Measurements from ENCODE around the gene RYR3. TPM values are rescaled to one million over a fixed set of nuclear protein-coding genes. Genes with fewer than 3 reads are reported as not detected.

RYR3 gene
- total RNA-seq, 1 experiment from 2014 or later, result 0.66 TPM

DNA sequence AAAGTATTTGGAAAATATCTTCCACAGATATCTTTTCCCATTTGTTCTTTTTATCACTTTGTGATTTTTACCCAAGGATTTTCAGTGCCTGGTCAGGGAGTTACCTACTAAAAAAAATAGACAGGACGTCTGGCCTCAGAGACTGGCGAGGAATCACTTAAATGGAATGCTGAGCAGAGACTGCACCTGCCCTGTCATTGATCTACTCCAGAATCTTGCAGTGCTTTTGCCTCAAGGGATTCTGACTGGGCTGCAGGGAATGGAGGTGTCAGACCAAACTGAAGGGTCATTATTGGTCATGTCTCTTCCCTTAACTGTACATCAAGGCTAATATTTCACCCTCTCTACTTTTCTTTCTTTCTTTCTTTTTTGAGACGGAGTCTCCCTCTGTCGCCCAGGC lies 12.1 kb upstream of the RYR3 start:
- Mint-ChIP-seq H3K4me1 (ENCODE audit: low read depth, unreplicated experiment) (no peaks in the 10 kb centered on the region), H3K36me3 (ENCODE audit: insufficient read depth, unreplicated experiment) (no peaks in the 10 kb centered on the region), H3K9me3 (ENCODE audit: unreplicated experiment) (peaks cover 12% of the 10 kb centered on the region), H3K27ac (ENCODE audit: unreplicated experiment) (no peak overlapping the region), H3K27me3 (ENCODE audit: insufficient read depth, unreplicated experiment) (peaks cover under 1% of the 10 kb centered on the region), H3K4me3 (ENCODE audit: unreplicated experiment) (no peak overlapping the region)
- H3K9me3 ChIP-seq, result no peaks in the 10 kb centered on the region
- H3K27me3 ChIP-seq (replicated peaks; ENCODE audit: control insufficient read depth, insufficient read depth, low read length), result no peaks in the 10 kb centered on the region
- no peaks in the 10 kb centered on the region for H3K4me1 ChIP-seq
- CTCF ChIA-PET, result no interaction called here
- TF ChIP-seq, protein P1, sequence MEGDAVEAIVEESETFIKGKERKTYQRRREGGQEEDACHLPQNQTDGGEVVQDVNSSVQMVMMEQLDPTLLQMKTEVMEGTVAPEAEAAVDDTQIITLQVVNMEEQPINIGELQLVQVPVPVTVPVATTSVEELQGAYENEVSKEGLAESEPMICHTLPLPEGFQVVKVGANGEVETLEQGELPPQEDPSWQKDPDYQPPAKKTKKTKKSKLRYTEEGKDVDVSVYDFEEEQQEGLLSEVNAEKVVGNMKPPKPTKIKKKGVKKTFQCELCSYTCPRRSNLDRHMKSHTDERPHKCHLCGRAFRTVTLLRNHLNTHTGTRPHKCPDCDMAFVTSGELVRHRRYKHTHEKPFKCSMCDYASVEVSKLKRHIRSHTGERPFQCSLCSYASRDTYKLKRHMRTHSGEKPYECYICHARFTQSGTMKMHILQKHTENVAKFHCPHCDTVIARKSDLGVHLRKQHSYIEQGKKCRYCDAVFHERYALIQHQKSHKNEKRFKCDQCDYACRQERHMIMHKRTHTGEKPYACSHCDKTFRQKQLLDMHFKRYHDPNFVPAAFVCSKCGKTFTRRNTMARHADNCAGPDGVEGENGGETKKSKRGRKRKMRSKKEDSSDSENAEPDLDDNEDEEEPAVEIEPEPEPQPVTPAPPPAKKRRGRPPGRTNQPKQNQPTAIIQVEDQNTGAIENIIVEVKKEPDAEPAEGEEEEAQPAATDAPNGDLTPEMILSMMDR (IDR thresholded peaks at IDR 0.05; ENCODE audit: insufficient read depth in 1 of 2, low read depth in 1 of 2, low read length in 1 of 2, severe bottlenecking in 1 of 2, unreplicated experiment in 1 of 2), result no peak
- DNase-seq, result no peak
- H3K4me3 ChIP-seq (ENCODE audit: low read depth, low read length), result no peak overlapping the region
- intact Hi-C loops (cut with micrococcal nuclease; ENCODE audit: unreplicated experiment), result loop anchor here (10.0 kb wide), 1 partner anchor 316 kb away; no protein-coding TSS in a partner anchor
- H3K36me3 ChIP-seq (ENCODE audit: control insufficient read depth, insufficient read depth, low read length), result no peaks in the 10 kb centered on the region
- BruUV-seq (replicated peaks), result no TSS peak
- POLR2A ChIA-PET, result no interaction called here

GRCh38 chr15:33304924-33305323 lies 5.8 kb upstream of the RYR3 start:
- H3K4me3 ChIP-seq (ENCODE audit: low read depth, low read length), result no peak overlapping the region
- ChIA-PET CTCF (no interaction called here), POLR2A (no interaction called here)
- H3K9me3 ChIP-seq, result no peaks in the 10 kb centered on the region
- H3K36me3 ChIP-seq (ENCODE audit: control insufficient read depth, insufficient read depth, low read length), result no peaks in the 10 kb centered on the region
- TF ChIP-seq, protein P1 (IDR thresholded peaks at IDR 0.05; ENCODE audit: insufficient read depth in 1 of 2, low read depth in 1 of 2, low read length in 1 of 2, severe bottlenecking in 1 of 2, unreplicated experiment in 1 of 2), result no peak
- no peaks in the 10 kb centered on the region for H3K4me1 ChIP-seq
- Mint-ChIP-seq H3K4me3 (ENCODE audit: unreplicated experiment) (no peak overlapping the region), H3K9me3 (ENCODE audit: unreplicated experiment) (peaks cover 16% of the 10 kb centered on the region), H3K27ac (ENCODE audit: unreplicated experiment) (no peak overlapping the region), H3K4me1 (ENCODE audit: low read depth, unreplicated experiment) (no peaks in the 10 kb centered on the region), H3K36me3 (ENCODE audit: insufficient read depth, unreplicated experiment) (no peaks in the 10 kb centered on the region), H3K27me3 (ENCODE audit: insufficient read depth, unreplicated experiment) (peaks cover 5% of the 10 kb centered on the region)
- intact Hi-C loops (cut with micrococcal nuclease; ENCODE audit: unreplicated experiment), result no loop called here
- H3K27me3 ChIP-seq (replicated peaks; ENCODE audit: control insufficient read depth, insufficient read depth, low read length), result no peaks in the 10 kb centered on the region
- BruUV-seq (replicated peaks), result no TSS peak
- DNase-seq, result no peak

GRCh38 chr15:33309602-33310276 lies 1.0 kb upstream of the RYR3 start:
- Mint-ChIP-seq H3K4me1 (ENCODE audit: low read depth, unreplicated experiment) (no peaks in the 10 kb centered on the region), H3K36me3 (ENCODE audit: insufficient read depth, unreplicated experiment) (no peaks in the 10 kb centered on the region), H3K4me3 (ENCODE audit: unreplicated experiment) (no peak overlapping the region), H3K9me3 (ENCODE audit: unreplicated experiment) (no peaks in the 10 kb centered on the region), H3K27me3 (ENCODE audit: insufficient read depth, unreplicated experiment) (peaks cover 8% of the 10 kb centered on the region), H3K27ac (ENCODE audit: unreplicated experiment) (no peak overlapping the region)
- no peak overlapping the region for H3K4me3 ChIP-seq (ENCODE audit: low read depth, low read length)
- H3K36me3 ChIP-seq (ENCODE audit: control insufficient read depth, insufficient read depth, low read length), result no peaks in the 10 kb centered on the region
- TF ChIP-seq, protein P1 (IDR thresholded peaks at IDR 0.05; ENCODE audit: insufficient read depth in 1 of 2, low read depth in 1 of 2, low read length in 1 of 2, severe bottlenecking in 1 of 2, unreplicated experiment in 1 of 2), result no peak
- no peak for DNase-seq
- no peaks in the 10 kb centered on the region for H3K27me3 ChIP-seq (replicated peaks; ENCODE audit: control insufficient read depth, insufficient read depth, low read length)
- H3K9me3 ChIP-seq, result no peaks in the 10 kb centered on the region
- ChIA-PET POLR2A (no interaction called here), CTCF (no interaction called here)
- BruUV-seq (replicated peaks), result no TSS peak
- H3K4me1 ChIP-seq, result no peaks in the 10 kb centered on the region
- intact Hi-C loops (cut with micrococcal nuclease; ENCODE audit: unreplicated experiment), result no loop called here
